ENCODE data around the gene USP35.

DNA sequence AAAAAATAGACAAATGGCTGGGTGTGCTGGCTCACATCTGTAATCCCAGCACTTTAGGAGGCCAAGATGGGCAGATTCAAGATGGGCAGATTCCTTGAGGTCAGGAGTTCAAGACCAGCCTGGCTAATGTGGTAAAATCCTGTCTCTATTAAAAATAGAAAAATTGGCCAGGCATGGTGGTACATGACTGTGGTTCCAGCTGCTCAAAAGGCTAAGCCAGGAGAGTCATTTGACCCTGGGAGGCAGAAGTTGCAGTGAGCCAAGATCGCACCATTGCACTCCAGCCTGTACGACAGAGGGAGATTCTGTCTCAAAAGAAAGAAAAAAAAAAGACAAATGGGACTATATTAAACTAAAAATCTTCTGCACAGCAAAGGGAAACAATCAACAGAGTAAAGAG lies 55.4 kb downstream of the USP35 start:
- TF ChIP-seq, protein P1, sequence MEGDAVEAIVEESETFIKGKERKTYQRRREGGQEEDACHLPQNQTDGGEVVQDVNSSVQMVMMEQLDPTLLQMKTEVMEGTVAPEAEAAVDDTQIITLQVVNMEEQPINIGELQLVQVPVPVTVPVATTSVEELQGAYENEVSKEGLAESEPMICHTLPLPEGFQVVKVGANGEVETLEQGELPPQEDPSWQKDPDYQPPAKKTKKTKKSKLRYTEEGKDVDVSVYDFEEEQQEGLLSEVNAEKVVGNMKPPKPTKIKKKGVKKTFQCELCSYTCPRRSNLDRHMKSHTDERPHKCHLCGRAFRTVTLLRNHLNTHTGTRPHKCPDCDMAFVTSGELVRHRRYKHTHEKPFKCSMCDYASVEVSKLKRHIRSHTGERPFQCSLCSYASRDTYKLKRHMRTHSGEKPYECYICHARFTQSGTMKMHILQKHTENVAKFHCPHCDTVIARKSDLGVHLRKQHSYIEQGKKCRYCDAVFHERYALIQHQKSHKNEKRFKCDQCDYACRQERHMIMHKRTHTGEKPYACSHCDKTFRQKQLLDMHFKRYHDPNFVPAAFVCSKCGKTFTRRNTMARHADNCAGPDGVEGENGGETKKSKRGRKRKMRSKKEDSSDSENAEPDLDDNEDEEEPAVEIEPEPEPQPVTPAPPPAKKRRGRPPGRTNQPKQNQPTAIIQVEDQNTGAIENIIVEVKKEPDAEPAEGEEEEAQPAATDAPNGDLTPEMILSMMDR (IDR thresholded peaks at IDR 0.05) = no peak
- TF ChIP-seq POLR2AphosphoS5 (IDR thresholded peaks at IDR 0.05; ENCODE audit: insufficient read depth in 1 of 2, low read depth in 1 of 2) (no peak), POLR2A (IDR thresholded peaks at IDR 0.05) (no peak)
